Measurements from ENCODE around the gene ADNP. TPM values are rescaled to one million over a fixed set of nuclear protein-coding genes. Genes with fewer than 3 reads are reported as not detected.

The ADNP gene
- total and polyA plus RNA-seq, 2 of the 13 experiments (the other 11 are each of a cell fraction or from before 2014, with no cell fraction given), result 21.0 to 21.5 TPM

- TF ChIP-seq ZNF343 (CRISPR knock-in tag; IDR thresholded peaks at IDR 0.05), result peak; percentile 51; the same call in 1 of the 2 replicates
- TF ChIP-seq LCORL (IDR thresholded peaks at IDR 0.05), result no peak
- 0 out of 2 replicates have a peak, but pooled peaks have one; percentile 26 for TF ChIP-seq LCORL (CRISPR knock-in tag; IDR thresholded peaks at IDR 0.05)
- no peak for TF ChIP-seq MYNN (CRISPR knock-in tag; IDR thresholded peaks at IDR 0.05; ENCODE audit: low read depth)
- no peak for TF ChIP-seq SSRP1 (CRISPR knock-in tag; IDR thresholded peaks at IDR 0.05)
- peak; percentile 48; the same call in 1 of the 2 replicates for TF ChIP-seq MXD3 (CRISPR knock-in tag; IDR thresholded peaks at IDR 0.05)
- no peak for TF ChIP-seq ZNF672 (CRISPR knock-in tag; IDR thresholded peaks at IDR 0.05)
- no peak for TF ChIP-seq ETV5 (CRISPR knock-in tag; IDR thresholded peaks at IDR 0.05; ENCODE audit: borderline replicate concordance)
Observed at GRCh38 chr20:50870561-50871161, 60.6 kb downstream of the ADNP start (continued).

GRCh38 chr20:50868509-50869495 is 62.4 kb downstream of the ADNP start:
- FAIRE-seq (peak; percentile 50), DNase-seq (ENCODE audit: low spot score) (peak; percentile 82), ATAC-seq (peak; percentile 31; the same call in 1 of the 3 replicates)
- no peaks in the 10 kb centered on the region for H3K9me3 ChIP-seq (ENCODE audit: low read length)
- H3K36me3 ChIP-seq (replicated peaks in 1 of 2; ENCODE audit: control insufficient read depth in 1 of 2, insufficient read depth in 2 of 2, low read length in 2 of 2), result no peaks in the 10 kb centered on the region
- 53% methylated on average over 11 of the region's 11 CpGs for WGBS (ENCODE audit: low lambda C conversion rate)
- intact Hi-C loops (cut with micrococcal nuclease; ENCODE audit: unreplicated experiment), result no loop called here
- H3K4me3 ChIP-seq (replicated peaks in 1 of 3; ENCODE audit: insufficient read depth in 1 of 3, low read depth in 2 of 3, low read length in 3 of 3), result no peak overlapping the region
- BruUV-seq (replicated peaks), result no TSS peak
- no peak overlapping the region for H2AFZ ChIP-seq (ENCODE audit: low read length)
- peaks cover 51% of the 10 kb centered on the region for H3K4me1 ChIP-seq (ENCODE audit: insufficient read depth, low read length)
- CTCF ChIA-PET (ENCODE audit: low intra/inter-chr PET ratio, low total read pairs), result no interaction called here
- in situ Hi-C loops (cut with HindIII; ENCODE audit: extremely low pct_ligation_motif_present, low pct_unique_long_range_greater_than_20kb), result no loop called here
- POLR2A ChIA-PET, result interaction anchor here (0.8 to 1.3 kb wide), 4 partner anchors 11 to 89 kb away, joined by 3 to 5 read pairs (median 4); no protein-coding TSS in a partner anchor
- H4K20me1 ChIP-seq (ENCODE audit: insufficient read depth, low read length), result no peaks in the 10 kb centered on the region
- 0 out of 2 replicates have a peak overlapping the region, but pooled peaks have one; percentile 5 for H3K4me2 ChIP-seq (ENCODE audit: low read depth, low read length)
- no peak overlapping the region for H3K9ac ChIP-seq (ENCODE audit: insufficient read depth, low read depth, low read length)
- H3K79me2 ChIP-seq (ENCODE audit: insufficient read depth, low read length), result no peaks in the 10 kb centered on the region
- no peak overlapping the region for H3K27ac ChIP-seq (ENCODE audit: extremely low read length, insufficient read depth, low read length)
- H3K27me3 ChIP-seq (ENCODE audit: control insufficient read depth in 1 of 2, insufficient read depth in 2 of 2, low read length in 2 of 2), result no peaks in the 10 kb centered on the region
- TF ChIP-seq ZNF460 (CRISPR knock-in tag; IDR thresholded peaks at IDR 0.05; ENCODE audit: borderline replicate concordance) (peak; percentile 22; the same call in 1 of the 2 replicates), PLRG1 (conservative IDR thresholded peaks at IDR 0.05) (no peak), SOX5 (CRISPR knock-in tag; IDR thresholded peaks at IDR 0.05; ENCODE audit: borderline replicate concordance) (peak; percentile 67), DBP (CRISPR knock-in tag; IDR thresholded peaks at IDR 0.05; ENCODE audit: not compliant biosample characterization) (no peak), KAT8 (CRISPR knock-in tag; IDR thresholded peaks at IDR 0.05) (no peak), DR1 (CRISPR knock-in tag; IDR thresholded peaks at IDR 0.05) (no peak), SMAD3 (CRISPR knock-in tag; IDR thresholded peaks at IDR 0.05) (no peak), ZNF569 (CRISPR knock-in tag; IDR thresholded peaks at IDR 0.05; ENCODE audit: borderline replicate concordance) (no peak), ZUFSP (CRISPR knock-in tag; IDR thresholded peaks at IDR 0.05; ENCODE audit: borderline replicate concordance) (no peak), GLI4 (CRISPR knock-in tag; IDR thresholded peaks at IDR 0.05; ENCODE audit: borderline replicate concordance) (no peak), MEF2D (CRISPR knock-in tag; IDR thresholded peaks at IDR 0.05) (0 out of 2 replicates have a peak, but pooled peaks have one; percentile 12), ZNF839 (CRISPR knock-in tag; IDR thresholded peaks at IDR 0.05; ENCODE audit: borderline replicate concordance) (no peak)

Measured in HepG2 (cell line).